ENCODE data around the gene PDE8A.
A peak's percentile ranks its signal among the peaks of the same experiment; 100 is the strongest.

PDE8A gene

DNA sequence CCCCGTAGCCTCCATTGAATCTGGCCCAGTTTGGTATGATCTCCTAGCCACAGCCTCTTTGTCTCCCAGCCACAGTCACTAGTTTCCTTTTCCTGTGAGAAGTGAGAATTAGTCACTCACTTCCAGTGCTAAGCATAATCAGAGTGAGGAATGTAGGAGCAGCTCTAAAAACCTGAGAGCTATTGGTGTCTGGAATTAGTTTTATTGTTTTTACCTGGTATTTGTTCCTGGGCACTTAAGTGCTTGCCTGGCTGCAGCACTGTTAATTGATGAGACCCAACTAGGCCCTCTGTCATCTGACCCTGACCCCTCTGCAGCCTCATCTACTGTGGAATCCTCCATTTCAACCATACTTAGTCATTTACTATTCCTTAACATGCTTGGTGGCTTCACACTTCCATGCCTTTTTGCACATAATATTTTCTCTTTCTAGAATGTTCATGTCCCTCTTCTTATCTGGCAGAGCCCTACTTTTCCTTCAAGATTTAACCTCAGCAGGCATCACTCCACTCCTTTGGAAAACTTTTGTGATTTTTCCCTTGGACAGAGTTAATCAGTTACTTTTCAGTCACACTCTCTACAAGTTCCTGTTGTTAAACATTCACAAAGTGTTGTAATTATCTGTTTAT is 48.8 kb downstream of the PDE8A start:
- Mint-ChIP-seq H3K4me3 (peak overlapping the region; percentile 44 to 55), H3K9me3 (no peaks in the 10 kb centered on the region), H3K27ac (peak overlapping the region; percentile 5 to 67), H3K27me3 (no peaks in the 10 kb centered on the region), H3K4me1 (ENCODE audit: low read depth in 2 of 2) (peaks cover 32 to 39% of the 10 kb centered on the region in 2 donors), H3K36me3 (ENCODE audit: insufficient read depth) (peaks cover 5% of the 10 kb centered on the region)
- DNase-seq (peak in 1 of 3 experiments; percentile 5), ATAC-seq (replicated peaks) (peak; percentile 87)

DNA sequence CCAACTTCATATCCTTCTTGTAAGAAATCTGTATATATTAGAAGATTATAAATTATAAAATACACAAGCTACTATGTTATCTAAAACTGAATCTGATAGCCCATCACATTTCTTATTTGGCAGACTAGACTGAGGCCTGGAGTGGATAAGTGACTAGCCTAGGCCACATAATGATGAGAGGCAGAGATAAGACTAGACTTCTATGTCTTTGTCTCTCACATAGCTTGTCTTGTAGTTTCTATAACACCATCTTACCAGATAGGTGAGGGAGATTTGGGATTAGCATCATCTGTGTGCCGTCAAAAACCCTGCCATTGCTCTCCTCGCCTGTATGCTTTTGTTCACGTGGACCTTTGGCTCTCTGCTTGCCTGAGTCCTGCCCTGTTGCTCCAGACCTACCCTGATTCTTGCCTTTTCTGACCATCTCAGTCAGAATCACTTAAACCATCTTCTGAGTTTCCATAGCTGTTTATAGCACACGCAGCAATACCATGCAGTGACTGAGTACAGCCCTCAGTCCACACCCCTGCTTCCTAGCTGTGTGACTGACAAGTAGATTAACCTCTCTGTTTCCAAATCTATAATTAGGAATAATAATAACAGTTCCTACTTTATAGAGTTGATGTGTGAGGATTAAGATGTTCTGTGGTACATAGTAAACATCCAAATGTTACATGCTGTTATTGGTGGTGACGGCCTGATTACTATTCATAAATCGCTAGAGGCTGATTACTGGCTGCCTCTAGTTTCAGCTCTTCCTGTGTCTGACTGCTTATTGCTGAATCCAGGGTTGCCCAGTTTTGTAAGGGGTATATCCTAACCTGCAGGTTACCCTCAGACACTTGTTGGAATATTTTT is 49.7 kb downstream of the PDE8A start:
- Mint-ChIP-seq H3K4me1 (ENCODE audit: low read depth in 2 of 2) (peaks cover 33 to 39% of the 10 kb centered on the region in 2 donors), H3K9me3 (no peaks in the 10 kb centered on the region), H3K27me3 (no peaks in the 10 kb centered on the region), H3K4me3 (peak overlapping the region in 1 of 2 donors; percentile 34), H3K36me3 (ENCODE audit: insufficient read depth) (peaks cover 5% of the 10 kb centered on the region), H3K27ac (peak overlapping the region; percentile 10 to 73)
- ATAC-seq (replicated peaks) = peak; percentile 66
- no peak for DNase-seq

DNA sequence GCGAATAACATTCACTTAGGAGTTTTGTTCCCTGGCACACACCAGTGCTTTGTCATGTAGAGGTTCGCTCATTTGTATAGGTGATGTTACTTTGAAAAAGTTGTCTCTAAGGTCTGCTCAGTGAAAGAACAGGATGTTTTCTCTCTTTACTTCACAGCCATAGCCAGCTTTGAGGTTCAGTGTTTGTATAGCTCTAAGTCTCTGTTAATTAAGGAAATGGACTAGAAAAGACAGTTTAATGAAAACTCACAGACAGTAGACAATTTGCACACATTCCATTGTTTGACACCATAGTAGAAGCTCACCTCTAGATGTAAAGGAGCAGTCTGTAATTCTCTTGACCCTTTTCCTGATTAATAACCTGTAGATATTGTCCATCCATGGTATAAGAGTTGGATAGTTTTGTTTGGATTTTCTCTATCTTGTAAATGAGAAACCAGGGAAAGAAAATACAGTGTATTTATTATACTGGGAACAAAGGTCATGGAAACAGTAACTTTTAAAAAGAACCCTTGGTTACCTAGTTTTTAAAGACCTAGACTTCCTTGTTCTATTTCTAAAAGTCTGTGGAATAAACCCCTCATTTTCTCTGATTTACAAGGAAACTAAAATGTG is 50.4 kb downstream of the PDE8A start:
- no peak for ATAC-seq (replicated peaks)
- peaks cover 5% of the 10 kb centered on the region for H3K36me3 Mint-ChIP-seq (ENCODE audit: insufficient read depth)
- peak overlapping the region in 1 of 2 donors; percentile 34 for H3K4me3 Mint-ChIP-seq
- no peaks in the 10 kb centered on the region for H3K9me3 Mint-ChIP-seq
- H3K4me1 Mint-ChIP-seq (ENCODE audit: low read depth in 2 of 2) = peaks cover 37 to 41% of the 10 kb centered on the region in 2 donors
- H3K27ac Mint-ChIP-seq = peak overlapping the region; percentile 10 to 73
- no peak for DNase-seq
- no peaks in the 10 kb centered on the region for H3K27me3 Mint-ChIP-seq

DNA sequence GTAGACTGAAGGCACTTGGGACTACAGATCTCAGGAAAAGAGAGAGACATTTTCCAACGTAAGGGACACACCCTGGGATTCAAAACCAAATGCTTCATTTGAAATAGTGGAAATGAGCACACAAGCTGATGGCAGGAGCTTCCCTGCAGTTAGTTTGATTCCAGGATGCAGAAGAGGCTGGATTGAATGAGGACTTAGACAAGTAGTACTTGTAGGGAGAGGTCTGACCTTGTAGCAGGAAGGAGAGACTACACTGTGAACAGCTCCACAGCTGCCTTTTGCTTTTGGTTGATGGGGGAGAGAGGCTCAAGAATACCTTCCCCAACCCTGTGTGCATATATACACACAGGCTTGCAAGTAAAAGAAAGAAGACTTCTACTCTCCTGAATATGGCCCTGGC is 51.5 kb downstream of the PDE8A start:
- Mint-ChIP-seq H3K4me3 (no peak overlapping the region), H3K27ac (peak overlapping the region in 1 of 2 donors; percentile 16), H3K9me3 (no peaks in the 10 kb centered on the region), H3K27me3 (no peaks in the 10 kb centered on the region), H3K36me3 (ENCODE audit: insufficient read depth) (peaks cover 5% of the 10 kb centered on the region), H3K4me1 (ENCODE audit: low read depth in 2 of 2) (peaks cover 37 to 40% of the 10 kb centered on the region in 2 donors)
- ATAC-seq (replicated peaks) = no peak
- DNase-seq = no peak

DNA sequence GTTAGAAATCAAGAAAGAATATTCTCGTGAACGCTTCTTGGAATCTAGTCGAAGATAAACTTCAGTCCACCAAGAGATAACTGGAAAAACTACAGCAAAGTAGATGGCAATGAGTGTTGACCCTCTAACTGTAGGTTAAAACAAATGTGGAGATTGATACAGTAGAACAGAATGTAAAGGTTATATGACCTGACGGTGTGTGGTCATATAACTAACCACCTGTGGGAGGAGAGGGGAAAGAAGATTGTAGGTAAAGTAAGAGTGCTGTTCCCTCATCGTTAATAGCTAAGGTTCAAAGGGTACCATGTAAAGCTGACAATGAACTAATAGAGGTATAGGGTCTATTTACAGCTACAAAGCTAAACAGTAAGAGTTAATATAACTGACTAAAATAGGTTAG is 52.6 kb downstream of the PDE8A start:
- no peaks in the 10 kb centered on the region for H3K9me3 Mint-ChIP-seq
- ATAC-seq (replicated peaks) = no peak
- H3K27ac Mint-ChIP-seq = no peak overlapping the region
- H3K4me3 Mint-ChIP-seq = no peak overlapping the region
- no peaks in the 10 kb centered on the region for H3K27me3 Mint-ChIP-seq
- H3K36me3 Mint-ChIP-seq (ENCODE audit: insufficient read depth) = peaks cover 5% of the 10 kb centered on the region
- no peak for DNase-seq
- peaks cover 37 to 40% of the 10 kb centered on the region in 2 donors for H3K4me1 Mint-ChIP-seq (ENCODE audit: low read depth in 2 of 2)

DNA sequence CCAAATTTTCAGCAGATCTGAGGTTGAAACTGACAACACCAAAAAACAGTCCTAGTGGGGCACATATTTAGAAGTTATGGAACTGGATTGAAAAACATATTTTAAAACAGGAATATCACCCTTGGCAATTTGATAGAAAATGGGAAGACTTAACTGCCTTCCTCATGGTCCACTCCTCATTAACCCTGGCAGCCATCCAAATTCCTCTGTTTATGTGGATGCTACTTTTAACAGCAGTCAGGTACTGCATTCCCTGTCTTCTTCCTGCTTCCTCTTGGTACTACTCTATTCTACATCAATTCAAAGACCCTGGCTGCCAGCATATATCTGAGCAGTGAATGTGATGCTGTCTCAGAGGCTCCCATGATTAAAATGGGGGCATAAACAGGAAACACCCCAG is 54.3 kb downstream of the PDE8A start:
- DNase-seq (no peak), ATAC-seq (replicated peaks) (no peak)
- no peak overlapping the region for H3K27ac Mint-ChIP-seq
- H3K36me3 Mint-ChIP-seq (ENCODE audit: insufficient read depth) = peaks cover 3% of the 10 kb centered on the region
- no peaks in the 10 kb centered on the region for H3K9me3 Mint-ChIP-seq
- H3K4me3 Mint-ChIP-seq = no peak overlapping the region
- peaks cover 25% of the 10 kb centered on the region in 2 donors for H3K4me1 Mint-ChIP-seq (ENCODE audit: low read depth in 2 of 2)
- no peaks in the 10 kb centered on the region for H3K27me3 Mint-ChIP-seq

DNA sequence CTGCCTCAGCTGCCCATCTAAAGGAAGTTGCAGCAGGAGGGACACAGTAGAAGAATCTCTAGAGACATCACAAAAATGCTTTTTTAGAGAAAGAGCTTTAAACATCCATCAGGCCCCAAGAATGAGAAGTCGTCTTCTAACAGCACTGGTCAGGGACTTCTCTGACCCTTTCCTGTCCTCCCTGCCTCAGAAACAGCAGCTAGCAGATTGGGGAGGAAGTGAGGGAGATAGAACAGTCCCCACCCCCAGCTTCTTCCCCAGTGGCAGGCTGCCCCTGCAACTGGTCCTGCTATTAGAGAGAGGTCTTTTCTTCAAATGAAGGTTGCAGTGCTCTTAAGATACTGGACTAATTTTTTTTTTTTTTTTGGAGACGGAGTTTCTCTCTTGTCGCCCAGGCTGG is 55.1 kb downstream of the PDE8A start:
- no peaks in the 10 kb centered on the region for H3K27me3 Mint-ChIP-seq
- DNase-seq (no peak), ATAC-seq (replicated peaks) (no peak)
- peaks cover 18 to 20% of the 10 kb centered on the region in 2 donors for H3K4me1 Mint-ChIP-seq (ENCODE audit: low read depth in 2 of 2)
- H3K4me3 Mint-ChIP-seq = no peak overlapping the region
- H3K27ac Mint-ChIP-seq = peak overlapping the region in 1 of 2 donors; percentile 77
- peaks cover 3% of the 10 kb centered on the region for H3K36me3 Mint-ChIP-seq (ENCODE audit: insufficient read depth)
- no peaks in the 10 kb centered on the region for H3K9me3 Mint-ChIP-seq

DNA sequence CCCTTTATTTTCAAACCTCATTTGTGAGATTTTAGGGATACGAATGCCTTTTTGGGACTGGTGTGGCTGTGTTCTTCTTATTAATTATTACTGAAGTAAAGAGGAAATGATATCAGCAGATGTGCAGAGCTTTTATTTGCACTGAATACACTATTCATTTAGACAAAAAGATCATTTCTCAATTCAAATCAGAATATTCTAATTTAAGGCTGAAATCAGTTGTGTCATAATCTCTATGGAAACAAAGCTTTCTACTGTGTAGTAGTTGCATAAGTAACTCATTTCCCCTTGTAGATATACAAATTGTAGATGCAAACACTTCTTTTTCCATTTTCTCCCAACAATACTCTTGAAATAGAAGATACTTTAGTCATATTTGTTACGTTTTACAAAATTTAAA is 56.0 kb downstream of the PDE8A start:
- H3K9me3 Mint-ChIP-seq = no peaks in the 10 kb centered on the region
- peaks cover 13 to 17% of the 10 kb centered on the region in 2 donors for H3K4me1 Mint-ChIP-seq (ENCODE audit: low read depth in 2 of 2)
- no peak for DNase-seq
- H3K27me3 Mint-ChIP-seq = no peaks in the 10 kb centered on the region
- no peak for ATAC-seq (replicated peaks)
- peak overlapping the region in 1 of 2 donors; percentile 77 for H3K27ac Mint-ChIP-seq
- H3K4me3 Mint-ChIP-seq = no peak overlapping the region
- H3K36me3 Mint-ChIP-seq (ENCODE audit: insufficient read depth) = peaks cover 3% of the 10 kb centered on the region

DNA sequence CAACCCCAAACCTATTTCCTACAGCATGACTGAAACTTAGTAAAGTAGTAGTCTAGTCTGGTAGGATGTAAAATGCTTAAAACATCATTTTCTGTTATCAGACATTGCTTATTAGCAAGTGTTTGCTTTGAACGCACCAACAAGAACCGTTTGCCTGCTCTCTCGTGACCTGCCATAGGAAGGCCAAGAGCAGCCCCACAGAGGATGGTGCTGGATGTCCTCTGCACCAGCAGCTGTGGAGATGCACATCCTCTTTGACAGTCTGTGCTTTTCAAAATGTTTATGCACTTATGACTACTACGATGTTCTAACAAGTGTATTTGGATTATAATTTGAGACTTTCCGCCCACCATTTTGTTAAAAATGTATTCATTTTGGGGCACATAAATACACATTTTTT is 59.6 kb downstream of the PDE8A start:
- Mint-ChIP-seq H3K27ac (no peak overlapping the region), H3K4me1 (ENCODE audit: low read depth in 2 of 2) (peaks cover 10 to 15% of the 10 kb centered on the region in 2 donors), H3K4me3 (no peak overlapping the region), H3K27me3 (no peaks in the 10 kb centered on the region), H3K9me3 (no peaks in the 10 kb centered on the region), H3K36me3 (ENCODE audit: insufficient read depth) (peaks cover 6% of the 10 kb centered on the region)
- no peak for ATAC-seq (replicated peaks)
- DNase-seq = no peak

DNA sequence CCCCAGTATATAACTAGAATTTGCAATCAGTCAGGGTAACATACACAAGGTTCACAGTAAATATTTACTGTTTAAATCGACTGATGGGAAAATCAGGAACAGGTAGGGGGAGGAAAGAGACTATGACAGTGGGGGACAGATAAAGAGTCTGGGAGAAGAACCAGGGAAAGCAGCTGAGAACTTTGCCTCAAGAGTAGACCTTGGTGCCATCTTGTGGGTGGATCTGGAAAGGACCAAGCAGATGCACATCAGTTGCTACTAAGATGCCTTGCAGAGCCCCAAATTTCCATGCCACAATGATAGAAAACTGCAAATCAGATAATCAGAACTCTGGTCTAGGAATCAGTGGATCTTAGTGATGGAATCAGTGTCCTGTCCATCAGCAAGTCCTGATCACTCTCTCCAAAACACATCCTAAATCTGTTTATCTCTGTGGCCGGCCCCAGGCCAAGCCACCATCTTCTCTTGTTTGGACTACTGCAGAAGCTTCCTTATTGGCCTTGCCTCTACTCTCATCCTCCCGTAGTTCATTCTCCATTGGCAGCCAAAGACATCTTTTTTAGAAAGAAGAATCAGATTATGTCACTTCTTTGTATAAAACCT is 62.7 kb downstream of the PDE8A start:
- Mint-ChIP-seq H3K27me3 (no peaks in the 10 kb centered on the region), H3K4me3 (no peak overlapping the region), H3K9me3 (no peaks in the 10 kb centered on the region), H3K36me3 (ENCODE audit: insufficient read depth) (peaks cover 6% of the 10 kb centered on the region), H3K27ac (no peak overlapping the region), H3K4me1 (ENCODE audit: low read depth in 2 of 2) (peaks cover 8 to 12% of the 10 kb centered on the region in 2 donors)
- DNase-seq (peak; percentile 33 to 40 (median 39)), ATAC-seq (replicated peaks) (peak; percentile 39)

DNA sequence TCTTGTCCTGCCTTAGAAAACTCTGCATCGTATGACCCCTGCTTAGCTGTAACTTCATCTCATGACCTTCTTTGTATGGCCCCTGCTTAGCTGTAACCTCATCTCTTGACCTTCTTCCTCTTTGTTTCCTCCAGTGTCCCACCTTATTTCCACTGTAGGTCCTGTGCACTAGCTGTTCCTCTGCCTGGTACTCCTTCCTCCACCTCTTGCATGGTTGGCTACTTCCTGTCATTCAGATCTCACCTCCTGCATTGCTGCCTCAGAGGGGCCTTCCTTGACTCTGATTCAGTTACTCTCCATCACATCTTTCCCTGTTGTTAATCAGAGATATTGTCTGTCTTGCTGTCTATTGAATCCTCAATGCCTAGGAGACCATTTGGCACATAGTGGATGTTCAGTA is 63.2 kb downstream of the PDE8A start:
- H3K9me3 Mint-ChIP-seq = no peaks in the 10 kb centered on the region
- peaks cover 6% of the 10 kb centered on the region for H3K36me3 Mint-ChIP-seq (ENCODE audit: insufficient read depth)
- DNase-seq (no peak), ATAC-seq (replicated peaks) (no peak)
- peaks cover 8 to 13% of the 10 kb centered on the region in 2 donors for H3K4me1 Mint-ChIP-seq (ENCODE audit: low read depth in 2 of 2)
- H3K4me3 Mint-ChIP-seq = no peak overlapping the region
- H3K27ac Mint-ChIP-seq = no peak overlapping the region
- no peaks in the 10 kb centered on the region for H3K27me3 Mint-ChIP-seq

DNA sequence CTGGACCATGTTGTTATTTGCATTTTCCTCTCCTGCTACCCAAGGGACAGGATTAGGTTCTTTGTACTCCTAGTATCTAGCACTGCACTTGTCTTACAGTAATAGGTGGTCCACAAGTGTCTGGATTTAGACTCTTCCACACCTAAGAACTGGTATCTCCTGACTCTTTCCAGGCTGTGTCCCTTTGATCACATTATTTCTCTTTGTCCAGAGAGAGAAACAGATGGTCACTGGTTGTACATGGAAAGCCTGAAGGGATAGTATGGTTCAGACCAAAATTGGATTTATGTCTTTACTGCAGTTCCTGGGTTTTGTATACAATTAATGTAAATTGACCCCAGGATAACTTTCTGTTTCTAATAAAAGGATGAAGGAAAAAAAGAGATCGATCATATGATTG is 64.0 kb downstream of the PDE8A start:
- DNase-seq (no peak), ATAC-seq (replicated peaks) (no peak)
- no peaks in the 10 kb centered on the region for H3K9me3 Mint-ChIP-seq
- peaks cover 3% of the 10 kb centered on the region for H3K36me3 Mint-ChIP-seq (ENCODE audit: insufficient read depth)
- no peak overlapping the region for H3K4me3 Mint-ChIP-seq
- peak overlapping the region; percentile 26 to 64 for H3K27ac Mint-ChIP-seq
- H3K4me1 Mint-ChIP-seq (ENCODE audit: low read depth in 2 of 2) = peaks cover 10 to 13% of the 10 kb centered on the region in 2 donors
- no peaks in the 10 kb centered on the region for H3K27me3 Mint-ChIP-seq

DNA sequence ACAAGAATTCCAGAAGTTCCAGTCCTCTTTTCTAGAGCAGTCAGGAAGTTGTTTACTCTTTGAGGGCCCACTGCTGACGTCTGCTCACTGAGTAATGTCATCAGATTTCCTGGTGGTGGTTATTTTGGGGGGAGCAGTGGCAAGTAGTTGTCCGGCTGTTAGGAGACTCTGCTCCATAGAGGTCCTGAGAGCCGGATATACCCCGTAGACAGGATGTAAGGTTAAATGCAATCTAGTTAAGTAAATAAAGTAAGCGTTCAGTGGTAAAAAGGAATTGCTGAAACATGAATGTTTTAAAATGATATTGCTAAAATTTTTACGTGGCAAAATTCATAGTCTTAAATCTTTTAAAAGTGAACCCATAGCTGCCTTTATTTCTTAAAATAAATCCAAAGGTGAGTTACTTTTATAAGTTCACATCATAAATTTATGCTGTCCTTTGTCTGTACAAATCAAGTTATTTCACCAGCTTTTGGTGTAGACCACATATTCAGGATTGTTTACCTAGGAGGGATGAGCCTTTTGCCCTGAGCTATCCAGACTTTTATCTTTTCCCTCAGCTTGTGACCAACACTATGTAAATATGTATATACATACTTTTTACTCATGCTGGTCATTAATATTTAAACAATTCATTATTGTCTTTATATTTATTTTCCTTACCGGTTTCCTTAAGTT is 65.8 kb downstream of the PDE8A start:
- no peaks in the 10 kb centered on the region for H3K27me3 Mint-ChIP-seq
- H3K4me3 Mint-ChIP-seq = no peak overlapping the region
- peaks cover 10 to 13% of the 10 kb centered on the region in 2 donors for H3K4me1 Mint-ChIP-seq (ENCODE audit: low read depth in 2 of 2)
- H3K9me3 Mint-ChIP-seq = no peaks in the 10 kb centered on the region
- H3K27ac Mint-ChIP-seq = peak overlapping the region; percentile 19 to 25
- H3K36me3 Mint-ChIP-seq (ENCODE audit: insufficient read depth) = peaks cover 7% of the 10 kb centered on the region
- ATAC-seq (replicated peaks) = peak; percentile 97
- DNase-seq = peak in 2 of 3 experiments; percentile 3 to 13
